ENCODE data around the gene PTPRT.

The PTPRT gene

DNA sequence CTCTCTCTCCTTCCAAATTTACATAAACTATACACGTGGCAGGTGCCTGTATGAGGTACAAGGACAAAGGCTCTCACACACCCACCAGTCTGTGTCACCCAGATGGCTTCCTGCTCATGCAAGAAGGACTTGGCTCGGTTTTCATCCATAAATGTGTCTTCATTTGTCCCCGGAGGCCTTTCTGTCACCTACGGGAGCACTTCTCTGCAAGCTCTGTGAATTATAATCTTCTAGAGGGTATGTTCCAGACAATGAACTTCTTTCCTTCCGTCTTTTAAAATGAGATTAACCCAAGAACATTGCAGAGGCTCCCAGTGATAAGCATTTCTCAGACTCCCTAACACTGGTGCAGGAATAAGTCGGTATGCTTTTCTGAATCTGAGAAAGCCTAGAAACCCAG is 123.6 kb downstream of the PTPRT start (continued):
- no peak for TF ChIP-seq ZNF311 (tag by site-specific recombination; IDR thresholded peaks at IDR 0.05; ENCODE audit: borderline replicate concordance)
- TF ChIP-seq SALL2 (tag by site-specific recombination; IDR thresholded peaks at IDR 0.05; ENCODE audit: borderline replicate concordance) = no peak
- no peak for TF ChIP-seq ZNF548 (tag by site-specific recombination; IDR thresholded peaks at IDR 0.05)
- TF ChIP-seq, protein P1, sequence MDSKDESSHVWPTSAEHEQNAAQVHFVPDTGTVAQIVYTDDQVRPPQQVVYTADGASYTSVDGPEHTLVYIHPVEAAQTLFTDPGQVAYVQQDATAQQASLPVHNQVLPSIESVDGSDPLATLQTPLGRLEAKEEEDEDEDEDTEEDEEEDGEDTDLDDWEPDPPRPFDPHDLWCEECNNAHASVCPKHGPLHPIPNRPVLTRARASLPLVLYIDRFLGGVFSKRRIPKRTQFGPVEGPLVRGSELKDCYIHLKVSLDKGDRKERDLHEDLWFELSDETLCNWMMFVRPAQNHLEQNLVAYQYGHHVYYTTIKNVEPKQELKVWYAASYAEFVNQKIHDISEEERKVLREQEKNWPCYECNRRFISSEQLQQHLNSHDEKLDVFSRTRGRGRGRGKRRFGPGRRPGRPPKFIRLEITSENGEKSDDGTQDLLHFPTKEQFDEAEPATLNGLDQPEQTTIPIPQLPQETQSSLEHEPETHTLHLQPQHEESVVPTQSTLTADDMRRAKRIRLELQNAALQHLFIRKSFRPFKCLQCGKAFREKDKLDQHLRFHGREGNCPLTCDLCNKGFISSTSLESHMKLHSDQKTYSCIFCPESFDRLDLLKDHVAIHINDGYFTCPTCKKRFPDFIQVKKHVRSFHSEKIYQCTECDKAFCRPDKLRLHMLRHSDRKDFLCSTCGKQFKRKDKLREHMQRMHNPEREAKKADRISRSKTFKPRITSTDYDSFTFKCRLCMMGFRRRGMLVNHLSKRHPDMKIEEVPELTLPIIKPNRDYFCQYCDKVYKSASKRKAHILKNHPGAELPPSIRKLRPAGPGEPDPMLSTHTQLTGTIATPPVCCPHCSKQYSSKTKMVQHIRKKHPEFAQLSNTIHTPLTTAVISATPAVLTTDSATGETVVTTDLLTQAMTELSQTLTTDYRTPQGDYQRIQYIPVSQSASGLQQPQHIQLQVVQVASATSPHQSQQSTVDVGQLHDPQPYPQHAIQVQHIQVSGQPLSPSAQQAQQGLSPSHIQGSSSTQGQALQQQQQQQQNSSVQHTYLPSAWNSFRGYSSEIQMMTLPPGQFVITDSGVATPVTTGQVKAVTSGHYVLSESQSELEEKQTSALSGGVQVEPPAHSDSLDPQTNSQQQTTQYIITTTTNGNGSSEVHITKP (tag by site-specific recombination; IDR thresholded peaks at IDR 0.05) = no peak
- no peak for TF ChIP-seq ZNF558 (tag by site-specific recombination; IDR thresholded peaks at IDR 0.05)
- TF ChIP-seq ZNF747 (tag by site-specific recombination; IDR thresholded peaks at IDR 0.05) = no peak
- TF ChIP-seq ZNF175 (tag by site-specific recombination; IDR thresholded peaks at IDR 0.05) = no peak
- TF ChIP-seq ZEB2 (tag by site-specific recombination; IDR thresholded peaks at IDR 0.05) = no peak
- TF ChIP-seq ZBTB20 (tag by site-specific recombination; IDR thresholded peaks at IDR 0.05) = no peak
- TF ChIP-seq ZNF791 (tag by site-specific recombination; IDR thresholded peaks at IDR 0.05) = no peak
- no peak for TF ChIP-seq BCL11A (tag by site-specific recombination; IDR thresholded peaks at IDR 0.05; ENCODE audit: low read depth)
- TF ChIP-seq ZIC2 (tag by site-specific recombination; IDR thresholded peaks at IDR 0.05) = no peak
- no peak for TF ChIP-seq SCRT2 (tag by site-specific recombination; IDR thresholded peaks at IDR 0.05)
- no peak for TF ChIP-seq ZNF335 (tag by site-specific recombination; conservative IDR thresholded peaks at IDR 0.05)

DNA sequence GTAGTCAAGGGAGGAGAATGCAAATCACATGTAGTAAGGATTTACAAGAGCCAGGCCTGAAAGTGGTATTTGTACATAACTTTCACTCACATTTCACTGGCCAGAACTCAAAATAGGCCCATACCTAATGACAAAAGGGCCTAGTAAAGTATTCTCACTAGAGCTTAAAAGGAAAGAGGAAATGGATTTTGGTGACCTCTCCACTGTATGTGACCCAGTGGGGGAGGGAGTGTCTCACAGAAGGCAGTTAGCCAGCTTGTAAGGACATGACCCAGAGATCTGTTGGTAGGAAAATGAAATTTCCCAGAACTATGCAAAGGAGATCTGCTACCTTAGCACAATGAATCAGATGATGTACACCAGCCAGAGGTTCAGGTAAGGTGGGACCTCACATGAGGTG is 124.4 kb downstream of the PTPRT start:
- Histone ChIP-seq H3K36me3 (ENCODE audit: control insufficient read depth in 2 of 2, insufficient read depth in 1 of 2, low read length in 2 of 2) (no peaks in the 10 kb centered on the region), H3K4me1 (ENCODE audit: control insufficient read depth, insufficient read depth, low read length) (no peaks in the 10 kb centered on the region), H3K4me3 (ENCODE audit: low read depth, low read length) (no peak overlapping the region), H3K9me3 (ENCODE audit: control insufficient read depth, insufficient read depth, low read depth, low read length) (no peaks in the 10 kb centered on the region), H3K27ac (ENCODE audit: extremely low read depth, low read depth, low read length) (no peak overlapping the region)
- ChIA-PET CTCF (no interaction called here), POLR2A (no interaction called here)
- TF ChIP-seq FEZF1 (tag by site-specific recombination; IDR thresholded peaks at IDR 0.05) (no peak), ZSCAN30 (tag by site-specific recombination; IDR thresholded peaks at IDR 0.05) (no peak), ZNF16 (tag by site-specific recombination; IDR thresholded peaks at IDR 0.05; ENCODE audit: low read depth) (no peak), HOXA7 (CRISPR knock-in tag; IDR thresholded peaks at IDR 0.05; ENCODE audit: borderline replicate concordance) (no peak), SCRT1 (tag by site-specific recombination; IDR thresholded peaks at IDR 0.05; ENCODE audit: borderline replicate concordance) (no peak), GLIS2 (tag by site-specific recombination; IDR thresholded peaks at IDR 0.05) (no peak), ZNF548 (tag by site-specific recombination; IDR thresholded peaks at IDR 0.05) (no peak), ZBTB17 (tag by site-specific recombination; IDR thresholded peaks at IDR 0.05) (no peak), ZNF2 (tag by site-specific recombination; IDR thresholded peaks at IDR 0.05) (no peak), ZNF133 (tag by site-specific recombination; IDR thresholded peaks at IDR 0.05) (no peak), ZNF274 (IDR thresholded peaks at IDR 0.05; ENCODE audit: low read length) (no peak), ZNF274 (tag by site-specific recombination; IDR thresholded peaks at IDR 0.05; ENCODE audit: borderline replicate concordance) (no peak), KLF16 (tag by site-specific recombination; IDR thresholded peaks at IDR 0.05) (no peak), ZNF394 (tag by site-specific recombination; IDR thresholded peaks at IDR 0.05; ENCODE audit: borderline replicate concordance) (no peak)
- TF ChIP-seq, protein P2, sequence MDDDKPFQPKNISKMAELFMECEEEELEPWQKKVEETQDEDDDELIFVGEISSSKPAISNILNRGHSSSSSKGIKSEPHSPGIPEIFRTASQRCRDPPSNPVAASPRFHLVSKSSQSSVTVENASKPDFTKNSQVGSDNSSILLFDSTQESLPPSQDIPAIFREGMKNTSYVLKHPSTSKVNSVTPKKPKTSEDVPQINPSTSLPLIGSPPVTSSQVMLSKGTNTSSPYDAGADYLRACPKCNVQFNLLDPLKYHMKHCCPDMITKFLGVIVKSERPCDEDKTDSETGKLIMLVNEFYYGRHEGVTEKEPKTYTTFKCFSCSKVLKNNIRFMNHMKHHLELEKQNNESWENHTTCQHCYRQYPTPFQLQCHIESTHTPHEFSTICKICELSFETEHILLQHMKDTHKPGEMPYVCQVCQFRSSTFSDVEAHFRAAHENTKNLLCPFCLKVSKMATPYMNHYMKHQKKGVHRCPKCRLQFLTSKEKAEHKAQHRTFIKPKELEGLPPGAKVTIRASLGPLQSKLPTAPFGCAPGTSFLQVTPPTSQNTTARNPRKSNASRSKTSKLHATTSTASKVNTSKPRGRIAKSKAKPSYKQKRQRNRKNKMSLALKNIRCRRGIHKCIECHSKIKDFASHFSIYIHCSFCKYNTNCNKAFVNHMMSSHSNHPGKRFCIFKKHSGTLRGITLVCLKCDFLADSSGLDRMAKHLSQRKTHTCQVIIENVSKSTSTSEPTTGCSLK (tag by site-specific recombination; IDR thresholded peaks at IDR 0.05) = no peak
- TF ChIP-seq, protein P3, sequence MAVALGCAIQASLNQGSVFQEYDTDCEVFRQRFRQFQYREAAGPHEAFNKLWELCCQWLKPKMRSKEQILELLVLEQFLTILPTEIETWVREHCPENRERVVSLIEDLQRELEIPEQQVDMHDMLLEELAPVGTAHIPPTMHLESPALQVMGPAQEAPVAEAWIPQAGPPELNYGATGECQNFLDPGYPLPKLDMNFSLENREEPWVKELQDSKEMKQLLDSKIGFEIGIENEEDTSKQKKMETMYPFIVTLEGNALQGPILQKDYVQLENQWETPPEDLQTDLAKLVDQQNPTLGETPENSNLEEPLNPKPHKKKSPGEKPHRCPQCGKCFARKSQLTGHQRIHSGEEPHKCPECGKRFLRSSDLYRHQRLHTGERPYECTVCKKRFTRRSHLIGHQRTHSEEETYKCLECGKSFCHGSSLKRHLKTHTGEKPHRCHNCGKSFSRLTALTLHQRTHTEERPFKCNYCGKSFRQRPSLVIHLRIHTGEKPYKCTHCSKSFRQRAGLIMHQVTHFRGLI (tag by site-specific recombination; IDR thresholded peaks at IDR 0.05) = no peak
